ENCODE results near the gene NSL1.

The NSL1 gene

GRCh38 chr1:212703991-212704564, 87.5 kb downstream of the NSL1 start:
- DNase-seq (ENCODE audit: low read depth in 2 of 2), result no peak

GRCh38 chr1:212702672-212703071, 88.9 kb downstream of the NSL1 start:
- DNase-seq (ENCODE audit: low read depth in 2 of 2), result no peak

GRCh38 chr1:212701910-212702309, 89.7 kb downstream of the NSL1 start:
- DNase-seq (ENCODE audit: low read depth in 2 of 2), result no peak

DNA sequence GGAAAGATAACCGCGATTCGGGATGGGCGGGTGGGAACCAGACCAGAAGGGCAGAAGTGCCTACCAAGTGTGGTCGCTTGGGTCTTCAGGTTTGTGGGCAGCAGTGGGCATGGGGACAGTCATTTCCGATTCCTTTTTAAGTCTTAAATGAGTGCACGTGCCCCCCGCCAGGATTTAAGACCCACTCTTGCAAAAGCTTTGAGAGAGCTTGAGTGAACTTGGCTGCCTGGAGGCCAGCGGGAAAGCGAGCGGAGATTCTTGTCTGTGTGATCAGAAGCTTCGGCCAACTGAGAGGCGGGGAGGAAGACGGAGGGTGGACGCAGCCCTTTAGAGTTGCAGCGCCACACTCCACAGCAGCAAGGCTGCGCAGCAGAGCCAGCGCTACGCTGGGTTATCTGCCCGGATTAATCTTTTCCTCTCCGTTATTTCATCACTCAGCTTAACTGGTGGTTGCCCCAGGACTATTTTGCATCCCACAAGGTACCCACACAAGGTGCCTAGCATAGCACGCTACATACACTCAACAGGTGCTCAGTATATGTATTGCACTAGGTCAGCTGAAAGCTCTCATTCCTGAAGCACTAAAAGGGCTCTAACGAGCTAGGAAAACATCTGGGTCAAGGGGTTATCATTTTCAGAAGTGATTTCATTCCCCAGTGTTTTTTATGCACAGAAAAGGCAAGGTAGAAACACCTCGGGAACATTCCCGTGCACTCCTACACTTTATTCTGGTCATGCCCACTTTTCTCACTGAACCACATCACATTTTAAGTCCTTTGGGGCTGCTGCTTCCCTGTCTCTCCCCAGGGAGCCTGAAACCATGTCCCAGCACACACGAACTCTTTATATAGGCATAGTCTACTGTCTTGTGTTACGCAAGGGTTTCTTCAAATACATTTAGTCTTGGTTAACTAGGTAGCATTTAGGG, 90.4 kb downstream of the NSL1 start:
- DNase-seq (ENCODE audit: low read depth in 2 of 2), result peak in 1 of 2 donors; percentile 28

DNA sequence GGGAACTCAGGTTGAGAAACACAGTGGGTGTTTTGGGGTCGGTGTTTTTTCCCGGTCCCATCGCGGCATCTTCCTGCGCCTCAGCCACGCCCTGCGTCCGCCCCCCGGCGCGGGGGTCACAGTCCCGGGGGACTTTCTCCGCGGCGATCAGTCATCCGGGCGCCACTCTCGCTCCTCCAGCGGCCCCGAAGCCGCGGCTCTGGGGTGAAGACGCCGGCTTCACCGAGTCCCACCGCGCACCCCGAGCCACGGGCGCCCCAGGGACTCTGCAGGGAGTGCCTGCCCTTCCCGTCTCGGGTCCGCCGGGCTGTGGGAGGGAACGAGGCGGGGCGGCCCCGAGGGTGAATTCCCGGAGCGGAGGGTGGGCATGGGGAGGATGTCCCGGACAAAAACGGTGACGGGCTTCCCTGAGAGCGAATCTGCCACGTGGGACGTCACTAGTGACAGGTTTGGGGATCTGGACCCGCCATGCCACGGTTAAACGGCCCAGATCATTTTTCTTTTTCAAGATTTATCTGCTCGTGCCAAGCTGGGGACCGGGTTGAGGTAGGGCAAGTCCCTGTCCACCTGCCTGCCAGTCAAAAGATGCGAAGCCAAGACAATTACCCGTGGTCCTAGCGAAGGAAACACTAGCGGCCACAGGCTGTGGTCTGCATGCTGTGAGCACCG, 91.2 kb downstream of the NSL1 start:
- DNase-seq (ENCODE audit: low read depth in 2 of 2), result peak; percentile 52 to 65

GRCh38 chr1:212699625-212700222, 91.9 kb downstream of the NSL1 start, which contains the start of gene BATF3:
Gene BATF3, minus strand, starts transcription at chr1:212699840. Its CDS starts 78 bp downstream, at chr1:212699762.
- DNase-seq (ENCODE audit: low read depth in 2 of 2), result peak; percentile 50 to 57

DNA sequence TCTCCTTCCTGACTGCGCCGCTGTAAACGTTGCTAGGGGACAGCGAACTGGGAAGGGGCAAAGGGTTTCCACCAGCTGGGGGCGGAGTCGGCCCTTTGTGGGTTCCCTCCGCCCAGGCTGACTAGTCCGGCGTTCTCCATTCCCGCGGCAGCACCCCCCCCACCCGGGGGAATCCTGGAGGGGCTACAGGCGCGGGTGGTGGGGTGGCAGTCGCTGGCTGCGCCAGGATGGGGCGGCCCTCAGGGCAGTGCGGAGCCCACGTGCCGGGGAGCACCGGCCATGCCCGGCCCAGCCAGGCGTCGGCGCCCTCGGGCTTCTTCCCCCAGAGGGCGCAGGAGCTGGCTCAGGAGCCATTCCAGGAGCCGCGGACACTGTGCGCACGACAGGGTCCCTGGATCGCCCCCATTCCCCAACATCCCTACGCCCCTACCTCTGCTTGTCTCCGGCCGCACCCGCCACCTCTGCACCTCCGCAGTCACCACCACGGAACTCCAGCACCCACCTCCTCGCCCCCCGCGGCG, 92.4 kb downstream of the NSL1 start:
- DNase-seq (ENCODE audit: low read depth in 2 of 2), result peak; percentile 44 to 60

DNA sequence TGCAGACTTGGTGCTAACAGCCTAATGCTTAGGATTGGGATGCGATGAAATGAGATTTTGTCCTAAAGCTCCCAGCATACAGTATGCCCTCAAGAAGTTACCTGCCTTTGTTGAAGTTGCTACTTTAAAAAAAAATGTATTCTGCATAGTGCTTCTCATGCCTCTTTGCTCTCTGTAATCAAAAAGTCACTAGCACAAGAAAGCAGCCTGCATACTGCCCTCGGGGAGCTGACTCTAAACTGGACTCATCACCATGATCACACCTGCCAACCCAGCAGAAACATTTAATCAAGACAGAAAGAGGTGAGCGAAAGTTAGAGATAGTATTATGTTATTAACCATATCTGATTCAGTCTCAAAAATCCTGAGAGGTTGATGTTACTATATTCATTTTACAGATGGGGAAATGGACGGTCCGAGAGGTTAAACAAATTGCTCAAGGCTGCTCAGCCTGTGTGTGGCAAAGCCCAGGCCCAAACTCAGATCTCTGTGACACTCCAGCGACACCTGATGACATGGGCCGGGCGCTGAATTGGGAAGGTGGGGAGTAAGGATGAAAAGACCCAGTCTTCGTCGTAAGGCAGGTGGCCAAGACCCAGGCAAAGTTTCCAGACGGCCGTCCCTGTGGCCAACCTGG, 93.0 kb downstream of the NSL1 start:
- DNase-seq (ENCODE audit: low read depth in 2 of 2), result no peak

DNA sequence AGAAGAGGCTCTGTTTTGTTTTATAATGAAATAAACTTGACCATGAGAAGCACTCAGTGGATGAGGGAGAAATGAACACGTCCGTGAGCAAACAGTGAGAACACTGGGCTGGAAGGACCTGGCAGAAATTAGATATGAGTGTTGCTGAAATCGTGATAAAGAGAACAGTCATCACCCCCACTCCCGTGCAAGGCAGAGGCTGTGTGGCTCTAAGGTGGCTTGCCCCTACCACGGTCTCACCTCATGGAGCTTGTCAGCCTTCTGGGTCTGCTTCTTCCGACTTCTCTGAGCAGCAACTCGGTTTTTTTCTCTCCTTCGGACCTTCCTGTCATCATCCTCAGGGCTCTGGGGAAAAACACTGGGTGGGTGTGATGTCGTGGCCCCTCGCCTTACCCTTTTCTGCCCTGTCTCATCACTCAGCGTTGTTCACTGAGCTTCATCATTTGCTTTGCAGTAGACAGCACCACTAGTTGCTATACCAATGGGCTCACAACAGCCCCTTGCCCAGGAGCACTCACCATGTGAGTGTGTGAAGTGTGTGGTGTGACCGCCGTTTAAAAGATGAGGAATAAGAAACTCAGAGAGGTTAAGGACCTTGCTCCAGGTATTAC, 94.8 kb downstream of the NSL1 start:
- no peak for DNase-seq (ENCODE audit: low read depth in 2 of 2)

DNA sequence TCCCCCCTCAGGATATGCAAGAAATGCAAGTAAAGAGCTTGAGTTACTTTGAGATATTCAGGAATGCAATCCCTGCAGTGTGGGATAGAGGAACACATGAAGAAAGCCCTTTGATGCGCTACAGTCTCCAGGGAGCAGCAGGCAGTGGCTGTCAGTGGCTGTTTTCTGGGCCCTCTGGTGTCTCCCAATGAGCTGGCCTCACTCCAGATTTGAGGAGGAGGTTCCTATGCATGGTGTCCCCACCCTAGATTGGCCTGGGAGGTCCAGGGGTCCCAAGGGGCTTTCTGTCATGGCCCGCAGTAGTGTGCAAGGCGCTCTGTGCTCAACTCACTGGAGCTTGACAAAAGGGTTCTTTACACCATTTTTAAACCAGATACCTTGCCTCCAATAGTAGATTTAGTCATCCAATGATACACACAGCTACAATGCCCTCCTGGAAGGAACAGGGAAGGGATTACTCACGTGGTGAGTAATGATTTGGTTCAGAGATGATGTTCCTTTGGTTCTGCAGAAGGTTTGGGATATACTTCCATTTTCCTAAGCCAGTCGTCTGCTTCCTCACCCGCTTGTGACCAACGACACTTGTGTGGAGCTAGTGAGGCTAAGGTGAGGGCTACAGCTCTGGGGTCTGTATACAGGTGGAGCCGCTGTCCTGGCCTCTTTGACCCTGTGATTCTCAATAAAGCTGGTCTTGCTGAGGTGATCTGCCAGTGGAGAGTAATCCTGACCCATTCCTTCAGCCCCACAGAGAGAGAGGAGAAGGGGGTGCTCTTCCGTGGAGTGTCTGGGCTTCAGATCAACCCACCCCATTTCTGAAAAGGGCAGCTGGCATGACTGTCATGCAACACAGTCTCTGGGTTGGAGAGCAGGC, 98.6 kb downstream of the NSL1 start:
- no peak for DNase-seq (ENCODE audit: low read depth in 2 of 2)

DNA sequence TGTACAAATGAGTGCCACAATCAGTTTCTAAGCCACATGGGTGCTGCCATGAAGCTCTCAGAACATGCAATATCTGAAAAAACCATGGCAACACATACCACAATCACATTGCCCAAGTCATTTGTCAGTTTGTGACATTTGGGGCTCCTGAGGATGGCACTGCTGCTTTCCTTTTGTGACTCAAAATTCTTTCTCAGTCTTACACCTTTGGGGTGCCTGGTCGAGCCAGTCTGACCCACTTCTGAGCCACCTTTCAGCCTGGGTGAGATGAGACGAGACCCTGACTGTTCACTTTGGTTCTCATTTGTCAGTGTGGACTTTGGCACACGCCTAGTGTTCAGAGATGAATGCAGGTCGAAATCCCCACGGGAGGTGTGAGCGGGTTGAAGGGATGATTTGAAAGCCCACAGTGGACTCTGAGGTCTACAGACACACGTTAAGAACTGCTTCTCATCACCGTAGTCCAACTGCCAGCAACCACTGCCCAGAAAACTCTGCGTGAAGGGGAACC, 100.0 kb downstream of the NSL1 start:
- DNase-seq (ENCODE audit: low read depth in 2 of 2), result no peak

GRCh38 chr1:212690816-212691403, 100.7 kb downstream of the NSL1 start:
- DNase-seq (ENCODE audit: low read depth in 2 of 2), result no peak

DNA sequence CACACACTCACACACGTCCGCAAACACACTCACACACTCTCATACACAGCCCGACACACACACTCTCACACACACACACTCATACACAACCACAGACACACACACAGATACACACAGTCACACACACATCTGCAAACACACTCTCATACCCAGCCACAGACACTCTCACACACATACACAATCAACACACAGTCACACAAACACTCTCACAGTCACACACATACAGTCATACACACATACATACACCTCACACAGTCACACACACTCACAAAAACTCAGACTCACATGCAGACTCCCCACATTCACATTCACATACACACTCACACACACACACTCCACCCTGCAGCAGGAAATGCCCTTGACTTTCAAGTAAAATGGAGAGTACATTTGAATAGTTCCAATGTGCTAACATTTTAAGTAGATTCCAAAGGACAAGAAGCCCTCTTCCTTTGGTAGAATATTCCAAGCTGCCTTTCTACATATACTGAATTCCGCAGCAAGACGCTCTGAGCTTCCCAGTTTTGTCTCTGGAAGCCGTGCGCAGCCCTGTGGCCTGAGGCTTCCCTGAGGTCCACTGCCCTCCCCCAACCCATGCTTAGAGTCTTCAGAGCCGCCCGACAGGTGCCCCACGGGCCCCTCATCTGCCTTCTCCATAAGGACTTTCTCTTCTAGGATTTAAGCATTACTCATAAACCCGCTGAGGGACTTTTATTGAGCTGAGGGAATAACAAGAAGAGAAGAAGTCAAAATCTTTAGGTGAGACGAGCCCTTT, 101.6 kb downstream of the NSL1 start:
- DNase-seq (ENCODE audit: low read depth in 2 of 2), result no peak

GRCh38 chr1:212689196-212689725, 102.3 kb downstream of the NSL1 start:
- no peak for DNase-seq (ENCODE audit: low read depth in 2 of 2)

DNA sequence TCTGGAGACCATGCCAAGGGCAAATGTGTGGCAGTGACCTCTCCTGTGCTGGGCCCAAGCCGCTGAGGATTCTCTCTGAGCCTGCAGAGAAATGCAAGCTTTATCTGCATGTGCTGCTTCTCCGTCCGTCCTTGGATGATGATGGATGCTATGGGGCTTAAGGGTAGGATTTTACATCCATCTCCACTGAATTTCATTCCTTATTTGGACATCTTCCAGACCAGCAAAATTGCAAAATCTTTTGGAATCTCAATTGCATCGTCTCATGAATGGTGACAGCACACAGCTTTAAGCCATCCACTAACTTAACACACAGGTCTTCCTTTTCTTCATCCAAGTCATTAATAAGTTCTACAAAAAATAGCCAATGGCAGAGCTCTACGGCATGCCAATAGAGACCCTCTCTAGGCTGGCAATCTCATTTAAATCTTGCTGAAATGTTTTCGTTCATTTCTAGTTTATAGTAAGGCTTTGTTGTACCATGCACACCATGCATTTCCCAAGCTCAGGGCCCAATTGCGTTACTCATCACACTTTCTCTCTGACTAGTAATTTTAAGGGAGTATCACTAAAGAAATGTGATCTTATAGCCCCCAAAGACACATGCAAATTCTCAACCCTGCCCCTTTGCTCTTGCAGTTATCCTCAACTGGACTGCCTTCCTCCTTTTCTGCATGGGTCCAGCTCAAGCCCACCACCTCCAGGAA, 103.1 kb downstream of the NSL1 start:
- no peak for DNase-seq (ENCODE audit: low read depth in 2 of 2)

DNA sequence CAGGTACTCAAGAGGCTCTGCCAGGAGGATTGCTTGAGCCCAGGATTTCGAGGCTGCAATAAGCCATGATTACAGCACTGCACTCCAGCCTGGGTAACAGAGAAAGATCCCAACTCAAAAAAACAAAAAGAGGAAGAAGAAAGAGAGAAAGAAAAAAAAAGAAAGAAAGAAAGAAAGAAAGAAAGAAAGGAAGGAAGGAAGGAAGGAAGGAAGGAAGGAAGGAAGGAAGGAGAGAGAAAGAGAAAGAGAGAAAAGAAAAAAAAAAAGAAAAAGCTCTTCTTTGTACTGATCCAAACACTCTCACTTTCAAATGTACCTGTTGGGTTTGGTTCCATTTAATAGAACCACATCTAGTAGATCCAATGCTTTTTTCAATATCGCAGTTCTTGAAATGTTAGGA, 103.8 kb downstream of the NSL1 start:
- no peak for DNase-seq (ENCODE audit: low read depth in 2 of 2)

DNA sequence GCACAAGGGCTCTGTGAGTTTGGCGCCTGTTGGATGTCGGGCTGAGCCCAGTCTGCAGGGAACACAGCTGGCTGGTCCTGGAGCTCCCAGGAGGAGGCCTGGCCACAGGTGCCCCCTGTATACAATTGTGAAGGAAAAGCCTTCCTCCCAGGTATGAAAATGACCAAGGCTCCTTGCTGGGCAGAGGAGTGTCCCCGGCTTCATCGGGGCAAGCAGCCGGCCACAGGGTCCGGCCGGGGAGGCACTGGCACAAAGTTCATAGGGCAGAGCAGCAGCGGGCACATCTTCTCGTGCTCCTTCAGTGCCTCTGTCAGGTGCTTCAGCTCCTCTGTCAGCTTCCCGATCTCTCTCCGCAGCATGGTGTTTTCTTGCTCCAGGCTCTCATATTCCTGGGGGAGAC, 105.0 kb downstream of the NSL1 start:
- no peak for DNase-seq (ENCODE audit: low read depth in 2 of 2)

GRCh38 chr1:212686069-212686468, 105.5 kb downstream of the NSL1 start:
- DNase-seq (ENCODE audit: low read depth in 2 of 2), result no peak

All from stimulated activated CD4-positive, alpha-beta T cell treated with anti-CD3 and anti-CD28 coated beads, Interleukin-4, amount 100 ng/mL, for 48 hours (primary cell).